H9 (cell line): ENCODE measurements around the gene CHID1. TPM values are rescaled to one million over a fixed set of nuclear protein-coding genes. Genes with fewer than 3 reads are reported as not detected.
A peak's percentile ranks its signal among the peaks of the same experiment; 100 is the strongest.

Source experiments
- DNase-seq: peaks from one replicate; pipeline ENCODE4 v3.0.0-alpha.2; 2017
- H2AFZ ChIP-seq: one replicate; pipeline ENCODE4 v1.6.1; 2013; ENCODE audit warnings: mild to moderate bottlenecking, low read length, control low read depth, moderate library complexity
- H2AK5ac ChIP-seq: 2 replicates; pipeline ENCODE4 v1.6.1; 2013; ENCODE audit warnings: low read length, control low read depth, mixed read lengths; ENCODE audit not compliant: insufficient read length
- H2BK120ac ChIP-seq: one replicate; pipeline ENCODE4 v1.6.1; 2013; ENCODE audit warnings: low read depth, mild to moderate bottlenecking, low read length, control low read depth, inconsistent platforms; ENCODE audit not compliant: poor library complexity, severe bottlenecking
- H2BK12ac ChIP-seq: 2 replicates; pipeline ENCODE4 v1.6.1; 2013; ENCODE audit warnings: low read length, control low read depth, mixed read lengths, low read depth; ENCODE audit not compliant: insufficient read length
- H2BK15ac ChIP-seq: 2 replicates; pipeline ENCODE4 v1.6.1; 2013; ENCODE audit warnings: low read depth, low read length, control low read depth
- H2BK20ac ChIP-seq: one replicate; pipeline ENCODE4 v1.6.1; 2013; ENCODE audit warnings: low read depth, mild to moderate bottlenecking, low read length, control low read depth, inconsistent platforms; ENCODE audit not compliant: poor library complexity, severe bottlenecking
- H2BK5ac ChIP-seq: 2 replicates; pipeline ENCODE4 v1.6.1; 2013; ENCODE audit warnings: low read length, control low read depth, mixed read lengths; ENCODE audit not compliant: insufficient read length
- H3K14ac ChIP-seq: 2 replicates; pipeline ENCODE4 v1.6.1; 2013; ENCODE audit warnings: low read length, control low read depth; ENCODE audit not compliant: insufficient read depth
- H3K18ac ChIP-seq: 2 replicates; pipeline ENCODE4 v1.6.1; 2013; ENCODE audit warnings: low read depth, mild to moderate bottlenecking, mixed read lengths, low read length, control low read depth; ENCODE audit not compliant: insufficient read length
- H3K23ac ChIP-seq: 2 replicates; pipeline ENCODE4 v1.6.1; 2013; ENCODE audit warnings: low read length, control low read depth, mixed read lengths, low read depth; ENCODE audit not compliant: insufficient read length
- H3K23me2 ChIP-seq: 2 replicates; pipeline ENCODE4 v1.6.1; 2013; ENCODE audit warnings: low read depth, mild to moderate bottlenecking, mixed read lengths, low read length, control low read depth; ENCODE audit not compliant: insufficient read length, poor library complexity, severe bottlenecking
- H3K27ac ChIP-seq: 2 replicates; pipeline ENCODE4 v1.5.1; 2013; ENCODE audit warnings: low read length, control low read depth, mixed read lengths, low read depth; ENCODE audit not compliant: insufficient read length
- H3K27me3 ChIP-seq: 2 replicates; pipeline ENCODE4 v1.6.1; 2013; ENCODE audit warnings: low read length, control low read depth, inconsistent platforms; ENCODE audit not compliant: insufficient read depth
- H3K4ac ChIP-seq: 2 replicates; pipeline ENCODE4 v1.6.1; 2013; ENCODE audit warnings: low read depth, mild to moderate bottlenecking, control low read depth, inconsistent platforms, low read length, moderate library complexity
- H3K4me1 ChIP-seq: 2 replicates; pipeline ENCODE4 v1.6.1; 2013; ENCODE audit warnings: low read length, control low read depth, inconsistent platforms; ENCODE audit not compliant: insufficient read depth
- H3K4me2 ChIP-seq: 2 replicates; pipeline ENCODE4 v1.6.1; 2013; ENCODE audit warnings: low read length, control low read depth, mixed read lengths; ENCODE audit not compliant: insufficient read length, insufficient read depth
- H3K56ac ChIP-seq: 2 replicates; pipeline ENCODE4 v1.6.1; 2013; ENCODE audit warnings: low read depth, mild to moderate bottlenecking, mixed read lengths, low read length, control low read depth; ENCODE audit not compliant: insufficient read length
- H3K79me1 ChIP-seq: 2 replicates; pipeline ENCODE4 v1.6.1; 2013; ENCODE audit warnings: low read depth, mild to moderate bottlenecking, moderate library complexity, low read length, control low read depth, inconsistent platforms; ENCODE audit not compliant: insufficient read depth, poor library complexity, severe bottlenecking
- H3K79me2 ChIP-seq: 2 replicates; pipeline ENCODE4 v1.6.1; 2013; ENCODE audit warnings: low read length, control low read depth, inconsistent platforms; ENCODE audit not compliant: insufficient read depth
- H3K9ac ChIP-seq: 2 replicates; pipeline ENCODE4 v1.6.1; 2013; ENCODE audit warnings: low read length, control low read depth, mixed read lengths; ENCODE audit not compliant: insufficient read length; ENCODE audit errors: extremely low read depth
- H3K9me3 ChIP-seq: one replicate; pipeline ENCODE4 v1.6.1; 2013; ENCODE audit warnings: low read depth, low read length, inconsistent platforms; ENCODE audit not compliant: control insufficient read depth
- H3T11ph ChIP-seq: one replicate; pipeline ENCODE4 v1.6.1; 2013; ENCODE audit warnings: mild to moderate bottlenecking, low read length, control low read depth, inconsistent platforms
- H4K20me1 ChIP-seq: one replicate; pipeline ENCODE4 v1.6.1; 2013; ENCODE audit not compliant: control insufficient read depth, insufficient read length, insufficient read depth
- H4K5ac ChIP-seq: 2 replicates; pipeline ENCODE4 v1.6.1; 2013; ENCODE audit warnings: low read depth, mild to moderate bottlenecking, mixed read lengths, low read length, control low read depth; ENCODE audit not compliant: insufficient read length
- H4K8ac ChIP-seq: replicated peaks from 2 replicates; pipeline ENCODE4 v1.6.1; 2013; ENCODE audit warnings: low read length, control low read depth, mixed read lengths, low read depth; ENCODE audit not compliant: insufficient read length
- H4K91ac ChIP-seq: 2 replicates; pipeline ENCODE4 v1.6.1; 2013; ENCODE audit warnings: low read depth, mild to moderate bottlenecking, moderate library complexity, mixed read lengths, low read length, control low read depth; ENCODE audit not compliant: insufficient read length
- H3K27ac Mint-ChIP-seq, 3 experiments: 2 replicates in 2 of 3; 3 replicates in 1 of 3; pipeline ENCODE4 v1.8.0; 2020 to 2021; ENCODE audit warnings: mixed read lengths in 3 of 3, mild to moderate bottlenecking in 1 of 3, moderate library complexity in 1 of 3
- H3K27me3 Mint-ChIP-seq: 2 replicates; pipeline ENCODE4 v1.8.0; 2021; ENCODE audit warnings: low read depth, mild to moderate bottlenecking, moderate library complexity, mixed read lengths
- H3K36me3 Mint-ChIP-seq, 3 experiments: 2 replicates in 2 of 3; 3 replicates in 1 of 3; pipeline ENCODE4 v1.8.0; 2020 to 2021; ENCODE audit warnings: low read depth in 3 of 3, mixed read lengths in 3 of 3; ENCODE audit not compliant: insufficient read depth in 1 of 3
- H3K4me1 Mint-ChIP-seq, 2 experiments: 2 replicates each; pipeline ENCODE4 v1.8.0; 2020; ENCODE audit warnings: mixed read lengths in 2 of 2
- H3K4me3 Mint-ChIP-seq, 2 experiments: 2 replicates in 1 of 2; 3 replicates in 1 of 2; pipeline ENCODE4 v1.8.0; 2020 to 2021; ENCODE audit warnings: mild to moderate bottlenecking in 2 of 2, mixed read lengths in 2 of 2, moderate library complexity in 1 of 2
- H3K9me3 Mint-ChIP-seq, 2 experiments: 2 replicates in 1 of 2; 3 replicates in 1 of 2; pipeline ENCODE4 v1.8.0; 2020; ENCODE audit warnings: mild to moderate bottlenecking in 2 of 2, mixed read lengths in 2 of 2, moderate library complexity in 1 of 2
- CTCF ChIP-seq: fragments of 200-600 bp; sonication (generic); conservative IDR thresholded peaks from 3 replicates; pipeline ENCODE4 v1.8.0; 2021; ENCODE audit warnings: antibody characterized with exemption, mild to moderate bottlenecking
- WGBS: extraction: QIAGEN DNeasy Blood & Tissue Kit; methylation state at CpG from one replicate; pipeline ENCODE4 v1.1.7; 2013; ENCODE audit warnings: missing lambda C conversion rate, low lambda C conversion rate, mixed read lengths; ENCODE audit not compliant: insufficient read length; ENCODE audit errors: extremely low coverage; 5-methylcytosine and 5-hydroxymethylcytosine counted together
- total RNA-seq: library from RNA; stranded (reverse); gene quantifications from 2 replicates; pipeline ENCODE4 v1.2.1, GENCODE V29; 2021

CHID1 gene
- total RNA-seq, 1 experiment from 2014 or later = 89.4 TPM

GRCh38 chr11:823441-824291 is 86.9 kb downstream of the CHID1 start:
- H3K9ac ChIP-seq = no peak overlapping the region
- H4K20me1 ChIP-seq = no peaks in the 10 kb centered on the region
- H3K9me3 ChIP-seq = no peaks in the 10 kb centered on the region
- no peak overlapping the region for H2AK5ac ChIP-seq
- peaks cover 0 to 26% (median 13%) of the 10 kb centered on the region in 3 experiments for H3K36me3 Mint-ChIP-seq
- H3K14ac ChIP-seq = no peak overlapping the region
- no peak overlapping the region for H3K27ac ChIP-seq
- no peak overlapping the region for H4K91ac ChIP-seq
- H3K23me2 ChIP-seq = peaks cover 12% of the 10 kb centered on the region
- DNase-seq = no peak
- no peak overlapping the region for H2BK20ac ChIP-seq
- H4K8ac ChIP-seq = no peak overlapping the region
- H2BK12ac ChIP-seq = no peak overlapping the region
- H3K27ac Mint-ChIP-seq = peak overlapping the region in 1 of 3 experiments; percentile 90; a peak in 1 of 7 replicates
- TF ChIP-seq CTCF = no peak
- H3K4me3 Mint-ChIP-seq = no peak overlapping the region
- H3K23ac ChIP-seq = no peak overlapping the region
- H3K56ac ChIP-seq = no peak overlapping the region
- WGBS = no CpG with 5 or more reads among the region's 53 CpGs
- no peak overlapping the region for H2BK5ac ChIP-seq
- no peak overlapping the region for H2BK120ac ChIP-seq
- no peaks in the 10 kb centered on the region; the same call in 1 of the 2 replicates for H3K4me1 ChIP-seq
- H2AFZ ChIP-seq = no peak overlapping the region
- no peak overlapping the region for H3T11ph ChIP-seq
- no peaks in the 10 kb centered on the region for H3K79me2 ChIP-seq
- H4K5ac ChIP-seq = no peak overlapping the region
- no peak overlapping the region for H3K4me2 ChIP-seq
- no peak overlapping the region for H2BK15ac ChIP-seq
- no peak overlapping the region for H3K4ac ChIP-seq
- peaks cover 14 to 25% of the 10 kb centered on the region in 2 experiments for H3K4me1 Mint-ChIP-seq
- no peak overlapping the region for H3K18ac ChIP-seq
- H3K79me1 ChIP-seq = no peaks in the 10 kb centered on the region
- peaks cover 12% of the 10 kb centered on the region for H3K27me3 Mint-ChIP-seq
- H3K9me3 Mint-ChIP-seq = no peaks in the 10 kb centered on the region; a peak in 1 of 5 replicates
- no peaks in the 10 kb centered on the region; the same call in 1 of the 2 replicates for H3K27me3 ChIP-seq
